NT2/D1 (cell line): ENCODE data around the gene MCOLN3.

Source experiments
- SUZ12 ChIP-seq: IDR thresholded peaks from 2 replicates; pipeline ENCODE4 v1.6.1; 2011; ENCODE audit not compliant: insufficient read length, insufficient read depth; ENCODE audit errors: extremely low read depth
- YY1 ChIP-seq: IDR thresholded peaks from 2 replicates; pipeline ENCODE4 v1.6.1; 2011; ENCODE audit not compliant: insufficient read length, insufficient read depth
- ZNF274 ChIP-seq: IDR thresholded peaks from 2 replicates; pipeline ENCODE4 v1.6.1; 2011; ENCODE audit warnings: mild to moderate bottlenecking, low read depth, low read length

GRCh38 chr1:85087659-85088407 is 39.5 kb upstream of the MCOLN3 start:
- TF ChIP-seq YY1 (no peak), ZNF274 (no peak), SUZ12 (no peak)
